ENCODE results near the gene RPL7A. TPM values are rescaled to one million over a fixed set of nuclear protein-coding genes. Genes with fewer than 3 reads are reported as not detected.
A peak's percentile ranks its signal among the peaks of the same experiment; 100 is the strongest.

The RPL7A gene
- polyA plus RNA-seq, 1 donor (not counting 4 experiments of a cell fraction or from before 2014, with no cell fraction given), result 2,684 TPM

DNA sequence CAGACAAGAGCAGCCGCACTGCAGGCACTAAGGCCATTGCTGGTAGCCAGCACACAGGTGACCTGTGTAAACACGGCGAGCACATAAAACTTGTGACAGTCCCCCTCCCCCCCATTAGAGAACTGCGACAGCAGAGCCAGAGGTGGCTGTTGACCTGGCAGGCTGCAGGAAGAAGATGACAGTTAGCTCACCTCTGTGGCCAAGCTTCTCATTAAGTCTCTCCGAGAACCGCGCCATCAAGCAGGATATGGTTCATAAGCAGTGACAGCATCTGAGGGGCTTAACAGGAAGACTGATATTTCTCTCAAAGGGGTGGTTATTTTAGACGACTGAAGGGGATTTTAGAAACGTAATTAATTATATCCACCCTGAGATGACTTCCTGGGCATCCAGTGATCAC, 22.7 kb downstream of the RPL7A start:
- Histone ChIP-seq H3K9me1 (ENCODE audit: control insufficient read depth, extremely low read depth, insufficient read depth, low read length) (peaks cover 8% of the 10 kb centered on the region), H3K9ac (ENCODE audit: control insufficient read depth, extremely low read depth, insufficient read depth, low read length) (no peak overlapping the region), H2AFZ (ENCODE audit: control insufficient read depth, low read length) (no peak overlapping the region), H3K4me1 (ENCODE audit: control insufficient read depth, extremely low read depth, insufficient read depth, low read length) (peaks cover 57% of the 10 kb centered on the region), H3K9me3 (ENCODE audit: control insufficient read depth, low read depth, low read length) (no peaks in the 10 kb centered on the region), H3K4me2 (ENCODE audit: control insufficient read depth, extremely low read depth, insufficient read depth, low read depth, low read length) (peak overlapping the region; percentile 73), H3K36me3 (ENCODE audit: control insufficient read depth in 2 of 2, extremely low read depth in 1 of 2, insufficient read depth in 2 of 2, low read length in 2 of 2) (peaks cover 34 to 49% of the 10 kb centered on the region in 2 experiments), H3K27ac (ENCODE audit: control insufficient read depth, insufficient read depth, low read length) (peak overlapping the region; percentile 24), H4K20me1 (ENCODE audit: control insufficient read depth, extremely low read depth, insufficient read depth, low read length) (peaks cover 61% of the 10 kb centered on the region), H3K4me3 (ENCODE audit: control insufficient read depth in 2 of 3, extremely low read depth in 1 of 3, insufficient read depth in 2 of 3, low read depth in 1 of 3, low read length in 3 of 3) (no peak overlapping the region), H3K79me2 (ENCODE audit: control insufficient read depth, insufficient read depth, low read length) (peaks cover 98% of the 10 kb centered on the region), H3K27me3 (ENCODE audit: control insufficient read depth, extremely low read depth, insufficient read depth, low read length) (no peaks in the 10 kb centered on the region)
- dilution Hi-C loops (cut with MboI; ENCODE audit: extremely low pct_ligation_motif_present, low sequenced_read_pairs), result no loop called here
- no peak for DNase-seq (ENCODE audit: low read depth, low spot score)
- FAIRE-seq, result no peak
- TF ChIP-seq EZH2 (IDR thresholded peaks at IDR 0.05; ENCODE audit: low read length), result no peak
- TF ChIP-seq, protein P1, sequence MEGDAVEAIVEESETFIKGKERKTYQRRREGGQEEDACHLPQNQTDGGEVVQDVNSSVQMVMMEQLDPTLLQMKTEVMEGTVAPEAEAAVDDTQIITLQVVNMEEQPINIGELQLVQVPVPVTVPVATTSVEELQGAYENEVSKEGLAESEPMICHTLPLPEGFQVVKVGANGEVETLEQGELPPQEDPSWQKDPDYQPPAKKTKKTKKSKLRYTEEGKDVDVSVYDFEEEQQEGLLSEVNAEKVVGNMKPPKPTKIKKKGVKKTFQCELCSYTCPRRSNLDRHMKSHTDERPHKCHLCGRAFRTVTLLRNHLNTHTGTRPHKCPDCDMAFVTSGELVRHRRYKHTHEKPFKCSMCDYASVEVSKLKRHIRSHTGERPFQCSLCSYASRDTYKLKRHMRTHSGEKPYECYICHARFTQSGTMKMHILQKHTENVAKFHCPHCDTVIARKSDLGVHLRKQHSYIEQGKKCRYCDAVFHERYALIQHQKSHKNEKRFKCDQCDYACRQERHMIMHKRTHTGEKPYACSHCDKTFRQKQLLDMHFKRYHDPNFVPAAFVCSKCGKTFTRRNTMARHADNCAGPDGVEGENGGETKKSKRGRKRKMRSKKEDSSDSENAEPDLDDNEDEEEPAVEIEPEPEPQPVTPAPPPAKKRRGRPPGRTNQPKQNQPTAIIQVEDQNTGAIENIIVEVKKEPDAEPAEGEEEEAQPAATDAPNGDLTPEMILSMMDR (optimal IDR thresholded peaks at IDR 0.05 in 1 of 3, IDR thresholded peaks at IDR 0.05 in 1 of 3, conservative IDR thresholded peaks at IDR 0.05 in 1 of 3; ENCODE audit: extremely low read depth in 1 of 3, insufficient read depth in 2 of 3, low read length in 3 of 3), result no peak

DNA sequence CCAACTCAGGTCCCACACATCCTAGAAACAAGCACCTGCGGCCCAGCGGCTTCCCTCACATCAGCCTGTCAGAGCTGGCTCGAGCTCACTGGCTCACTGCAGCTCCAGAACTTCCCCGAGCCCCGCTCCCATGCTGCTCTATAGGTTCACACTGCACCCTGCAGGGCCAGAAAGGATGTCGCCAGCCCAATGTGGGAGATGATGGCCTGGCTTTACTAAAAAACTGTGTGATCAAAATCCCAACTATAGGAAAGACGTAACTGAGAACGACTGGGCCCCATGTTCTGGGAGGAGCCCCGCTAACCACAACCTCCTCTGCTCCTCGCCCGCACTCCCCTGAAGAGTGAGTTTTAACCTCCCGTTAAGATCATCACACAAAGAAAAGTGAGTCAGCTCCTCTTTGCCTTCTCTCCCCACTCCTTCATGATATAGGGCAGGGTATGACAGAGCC, 23.3 kb downstream of the RPL7A start:
- no peak overlapping the region for H3K9ac ChIP-seq (ENCODE audit: control insufficient read depth, extremely low read depth, insufficient read depth, low read length)
- H3K4me2 ChIP-seq (ENCODE audit: control insufficient read depth, extremely low read depth, insufficient read depth, low read depth, low read length), result peak overlapping the region; percentile 73
- TF ChIP-seq EZH2 (IDR thresholded peaks at IDR 0.05; ENCODE audit: low read length), result no peak
- TF ChIP-seq, protein P1 (optimal IDR thresholded peaks at IDR 0.05 in 1 of 3, IDR thresholded peaks at IDR 0.05 in 1 of 3, conservative IDR thresholded peaks at IDR 0.05 in 1 of 3; ENCODE audit: extremely low read depth in 1 of 3, insufficient read depth in 2 of 3, low read length in 3 of 3), result peak in 1 of 3 experiments; percentile 16
- peaks cover 92% of the 10 kb centered on the region for H3K79me2 ChIP-seq (ENCODE audit: control insufficient read depth, insufficient read depth, low read length)
- peaks cover 32 to 45% of the 10 kb centered on the region in 2 experiments for H3K36me3 ChIP-seq (ENCODE audit: control insufficient read depth in 2 of 2, extremely low read depth in 1 of 2, insufficient read depth in 2 of 2, low read length in 2 of 2)
- peak overlapping the region; percentile 24 for H3K27ac ChIP-seq (ENCODE audit: control insufficient read depth, insufficient read depth, low read length)
- FAIRE-seq (peak; percentile 17), DNase-seq (ENCODE audit: low read depth, low spot score) (no peak)
- H3K9me1 ChIP-seq (ENCODE audit: control insufficient read depth, extremely low read depth, insufficient read depth, low read length), result peaks cover 8% of the 10 kb centered on the region
- peak overlapping the region in 2 of 3 experiments; percentile 20 to 22 for H3K4me3 ChIP-seq (ENCODE audit: control insufficient read depth in 2 of 3, extremely low read depth in 1 of 3, insufficient read depth in 2 of 3, low read depth in 1 of 3, low read length in 3 of 3)
- no peaks in the 10 kb centered on the region for H3K9me3 ChIP-seq (ENCODE audit: control insufficient read depth, low read depth, low read length)
- H3K27me3 ChIP-seq (ENCODE audit: control insufficient read depth, extremely low read depth, insufficient read depth, low read length), result no peaks in the 10 kb centered on the region
- H2AFZ ChIP-seq (ENCODE audit: control insufficient read depth, low read length), result no peak overlapping the region
- peaks cover 51% of the 10 kb centered on the region for H3K4me1 ChIP-seq (ENCODE audit: control insufficient read depth, extremely low read depth, insufficient read depth, low read length)
- H4K20me1 ChIP-seq (ENCODE audit: control insufficient read depth, extremely low read depth, insufficient read depth, low read length), result peaks cover 61% of the 10 kb centered on the region
- dilution Hi-C loops (cut with MboI; ENCODE audit: extremely low pct_ligation_motif_present, low sequenced_read_pairs), result no loop called here
